8988T (cell line): ENCODE data around the gene EPHA2.

Source experiments
- DNase-seq: peaks from one replicate; pipeline ENCODE4 v3.0.0; 2011

Gene EPHA2

DNA sequence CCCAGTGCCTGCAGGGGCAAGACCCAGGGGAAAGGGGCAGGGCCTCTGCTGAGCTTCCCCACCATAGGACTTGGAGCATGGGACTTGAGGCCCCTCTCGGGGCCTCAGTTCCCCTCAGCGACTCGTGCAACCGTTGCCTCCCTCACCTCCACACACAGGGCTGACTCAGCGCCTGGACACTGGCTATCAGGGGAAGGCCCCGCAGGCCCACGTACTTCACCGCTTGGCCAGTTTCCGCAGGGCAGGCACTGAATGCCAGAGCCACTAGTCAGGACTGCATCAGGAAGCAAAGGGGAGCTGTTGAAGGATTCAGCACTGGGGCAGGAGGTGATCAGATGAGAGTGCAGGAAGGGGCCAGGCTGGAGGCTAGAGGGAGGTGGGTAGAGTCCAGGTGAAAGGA is 66.9 kb downstream of the EPHA2 start:
- peak; percentile 41 for DNase-seq

DNA sequence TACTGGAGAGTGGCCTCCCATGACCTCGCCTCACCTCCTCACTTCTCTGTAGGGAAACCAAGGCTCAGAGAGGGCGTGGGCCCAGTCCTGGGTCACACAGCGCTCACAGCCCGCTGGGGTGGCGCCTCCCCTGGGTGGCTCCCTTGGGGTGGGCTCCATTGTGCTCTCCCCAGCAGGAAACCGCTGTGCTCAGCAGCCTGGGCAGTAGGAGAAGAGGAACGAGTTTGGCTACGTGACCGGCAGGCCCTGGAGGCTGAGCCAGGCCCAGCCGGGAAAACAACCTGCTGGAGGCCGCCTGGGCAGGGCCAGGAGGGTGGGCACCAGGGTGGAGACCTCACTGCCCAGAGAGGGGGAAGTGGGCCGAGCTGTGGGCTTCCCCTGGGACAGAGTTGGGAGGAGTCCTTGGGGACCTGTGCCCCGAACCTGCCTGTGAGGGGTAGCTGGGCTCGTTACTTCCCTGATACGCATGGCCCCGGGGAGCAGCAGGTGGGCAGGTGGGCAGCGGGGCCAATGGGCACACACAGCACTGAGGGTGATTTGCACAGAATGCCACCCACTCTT is 67.4 kb downstream of the EPHA2 start:
- peak; percentile 8 for DNase-seq

DNA sequence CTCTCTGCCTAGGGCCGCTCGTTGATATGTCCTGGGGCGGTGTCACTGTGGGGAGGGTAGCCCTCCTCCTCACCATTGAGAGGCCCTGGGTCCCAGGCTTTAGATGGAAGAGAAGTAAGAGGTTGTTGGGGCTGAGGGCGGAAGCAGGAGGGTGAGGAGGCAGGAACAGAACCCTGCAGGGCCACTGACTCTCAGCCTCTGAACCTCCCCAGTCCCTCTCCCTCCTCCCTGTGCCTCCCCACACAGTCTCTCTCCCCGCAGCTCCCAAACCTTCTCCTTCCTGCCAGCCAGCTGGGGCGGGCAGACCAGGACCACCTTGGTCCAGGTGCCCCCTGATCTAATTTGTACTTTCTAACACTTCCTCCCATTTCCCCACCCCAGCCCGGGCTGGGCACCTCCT is 68.1 kb downstream of the EPHA2 start:
- peak; percentile 15 for DNase-seq

DNA sequence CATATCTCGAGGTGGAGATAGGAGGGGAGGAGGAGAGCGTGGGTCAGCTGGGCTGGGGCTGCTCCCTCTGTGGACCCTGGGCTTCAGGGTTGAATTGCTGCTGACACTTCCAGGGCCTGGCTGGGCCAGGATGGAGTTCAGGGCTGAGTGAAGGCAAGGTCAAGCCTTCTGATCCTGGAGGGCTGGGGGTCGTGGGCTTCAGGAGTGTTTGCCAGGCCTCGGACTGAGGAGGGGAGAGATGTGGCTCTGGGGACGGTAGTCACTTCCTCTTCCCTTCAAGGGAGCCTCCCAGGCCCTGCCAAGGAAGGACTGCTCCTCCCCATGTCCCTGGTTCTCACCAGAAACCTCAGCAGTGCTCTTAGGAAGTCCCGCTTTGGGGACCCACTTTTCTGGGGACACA is 70.3 kb downstream of the EPHA2 start:
- DNase-seq = peak; percentile 7

DNA sequence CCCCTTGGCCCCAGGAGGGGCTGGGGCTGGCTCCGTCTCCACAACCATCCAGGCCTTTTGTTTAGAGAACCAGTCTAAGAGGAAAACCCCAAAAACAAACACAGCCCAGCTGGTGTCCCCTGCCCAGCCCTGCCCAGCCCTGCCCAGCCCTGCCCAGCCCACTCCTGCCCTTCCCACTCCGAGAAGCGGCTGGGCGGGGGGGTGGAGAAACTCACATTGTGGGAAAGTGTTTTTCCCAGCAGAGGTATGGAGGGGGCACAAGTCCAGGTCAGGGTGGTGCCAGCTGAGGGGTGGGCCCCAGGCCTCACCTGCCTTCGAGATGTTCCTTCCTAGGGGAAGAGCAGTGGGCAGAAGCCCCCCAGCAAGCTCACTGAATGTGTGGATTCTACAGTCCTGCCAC is 72.4 kb downstream of the EPHA2 start:
- DNase-seq = no peak

DNA sequence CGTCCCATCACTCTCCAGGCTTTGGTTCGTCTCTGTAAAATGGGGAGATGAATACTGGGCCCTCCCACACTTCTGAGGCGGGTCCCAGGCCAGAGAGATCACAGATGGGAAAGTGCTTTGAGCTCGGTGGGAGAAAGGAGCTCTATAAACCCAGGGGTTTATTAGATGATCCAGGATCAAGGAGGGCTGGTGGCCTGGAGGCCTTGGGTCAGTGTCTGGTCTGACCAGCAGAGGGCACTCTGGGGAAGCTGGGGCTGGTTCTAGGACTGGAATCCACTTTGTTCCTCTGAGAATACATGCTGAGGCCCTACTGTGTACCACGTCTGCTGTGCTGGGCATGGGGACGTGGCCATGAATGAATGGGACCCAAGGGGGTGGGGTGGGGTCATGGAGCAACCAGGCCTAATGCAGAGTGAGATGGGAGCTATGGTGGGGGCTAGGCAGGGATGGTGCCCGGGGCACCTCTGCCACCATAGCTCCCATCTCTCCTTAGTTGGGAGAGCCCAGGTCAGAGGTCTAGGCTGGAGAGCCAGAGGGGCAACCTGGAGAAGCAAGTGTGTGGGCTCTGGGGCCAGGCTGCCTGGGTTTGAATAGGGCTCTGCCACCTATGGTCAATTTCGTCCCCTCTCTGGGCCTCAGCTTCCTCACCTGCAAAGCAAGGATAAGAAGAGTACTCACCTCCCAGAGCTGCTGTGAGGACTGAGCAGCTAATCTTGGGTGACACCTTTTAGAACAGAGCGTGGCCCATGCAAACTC is 73.4 kb downstream of the EPHA2 start:
- peak; percentile 61 for DNase-seq

DNA sequence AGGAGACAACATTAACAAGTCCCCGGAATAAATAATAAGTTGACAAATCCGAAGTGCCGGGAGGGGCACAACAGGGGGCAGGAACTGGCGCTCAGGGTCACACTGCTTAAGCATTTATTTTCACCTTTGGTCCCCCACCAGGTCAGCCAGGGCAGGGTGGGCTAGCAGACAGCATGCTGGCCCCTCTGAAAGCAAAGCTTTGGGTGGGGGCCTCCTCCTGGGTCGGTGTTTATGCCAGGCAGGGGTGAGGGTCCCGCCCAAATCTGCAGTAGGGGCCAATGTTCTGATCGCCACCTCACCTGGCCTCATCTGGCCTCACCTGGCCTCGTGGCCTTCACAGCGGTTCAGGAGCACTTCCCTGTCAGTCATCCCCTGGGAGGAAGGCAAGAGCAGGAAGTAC is 74.2 kb downstream of the EPHA2 start:
- DNase-seq = no peak

DNA sequence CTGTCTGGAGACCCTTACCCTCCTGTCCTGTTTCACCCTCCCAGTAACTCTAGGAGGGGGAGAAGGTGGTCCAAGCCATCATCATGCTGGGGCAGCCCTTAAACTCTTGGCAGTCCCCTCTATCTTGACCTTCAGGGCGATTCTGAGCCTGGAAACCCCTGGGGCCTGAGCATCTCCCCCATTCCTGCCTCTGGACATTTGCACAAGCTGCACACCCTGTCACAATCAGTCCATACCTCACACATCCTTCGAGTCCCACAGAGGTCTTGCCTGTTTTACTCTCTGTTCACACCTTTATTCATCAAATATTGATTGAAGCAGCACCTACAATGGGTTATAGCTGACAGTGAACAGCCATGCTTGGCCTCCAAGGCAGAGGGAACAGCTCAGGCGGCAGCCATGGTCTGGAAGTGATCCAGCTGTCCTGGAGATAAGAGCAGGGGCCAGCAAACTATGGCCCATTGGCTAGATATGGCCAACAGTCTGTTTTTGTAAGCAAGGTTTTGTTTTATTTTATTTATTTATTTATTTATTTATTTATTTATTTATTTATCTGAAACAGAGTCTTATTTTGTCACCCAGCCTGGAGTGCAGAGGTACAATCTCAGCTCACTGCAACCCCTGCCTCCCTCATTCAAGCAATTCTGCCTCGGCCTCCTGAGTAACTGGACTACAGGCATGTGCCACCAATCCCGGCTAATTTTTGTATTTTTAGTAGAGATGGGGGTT is 75.3 kb downstream of the EPHA2 start:
- no peak for DNase-seq

DNA sequence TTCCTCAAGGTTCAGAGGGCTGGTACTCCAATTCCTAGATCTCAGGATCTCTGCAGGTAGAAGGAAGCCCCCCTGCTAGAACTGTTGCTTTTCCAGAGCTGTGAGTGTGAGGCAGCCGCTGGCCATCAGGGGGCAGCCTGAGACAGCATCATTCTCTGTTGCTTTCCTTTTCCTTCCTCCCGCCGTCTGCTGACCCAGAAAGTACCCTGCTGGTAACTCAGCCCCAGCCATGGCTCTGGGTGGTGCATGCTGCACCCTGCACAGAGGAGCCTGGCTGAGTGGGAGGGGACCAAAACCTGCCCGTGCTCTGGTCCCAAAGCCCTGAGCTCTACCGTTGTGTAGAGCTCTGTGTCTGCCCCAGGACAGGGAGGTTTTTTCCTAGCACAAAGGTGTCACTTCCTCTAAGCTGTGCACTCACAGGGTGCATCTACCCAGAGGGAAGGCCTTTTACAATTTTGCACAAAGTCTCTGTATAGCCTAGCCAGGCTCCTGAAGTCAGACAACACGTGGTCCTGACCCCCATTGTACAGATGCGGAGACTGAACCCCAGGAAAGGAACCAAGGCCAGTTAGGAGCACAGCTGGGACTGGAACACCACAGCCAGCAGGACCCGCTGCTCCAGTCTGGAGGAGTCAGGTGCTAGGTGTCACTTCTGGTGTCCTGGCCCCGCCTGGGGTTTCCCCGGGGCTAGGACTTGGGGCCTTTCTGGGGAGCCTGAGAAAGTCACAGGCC is 76.8 kb downstream of the EPHA2 start:
- DNase-seq = peak; percentile 53

DNA sequence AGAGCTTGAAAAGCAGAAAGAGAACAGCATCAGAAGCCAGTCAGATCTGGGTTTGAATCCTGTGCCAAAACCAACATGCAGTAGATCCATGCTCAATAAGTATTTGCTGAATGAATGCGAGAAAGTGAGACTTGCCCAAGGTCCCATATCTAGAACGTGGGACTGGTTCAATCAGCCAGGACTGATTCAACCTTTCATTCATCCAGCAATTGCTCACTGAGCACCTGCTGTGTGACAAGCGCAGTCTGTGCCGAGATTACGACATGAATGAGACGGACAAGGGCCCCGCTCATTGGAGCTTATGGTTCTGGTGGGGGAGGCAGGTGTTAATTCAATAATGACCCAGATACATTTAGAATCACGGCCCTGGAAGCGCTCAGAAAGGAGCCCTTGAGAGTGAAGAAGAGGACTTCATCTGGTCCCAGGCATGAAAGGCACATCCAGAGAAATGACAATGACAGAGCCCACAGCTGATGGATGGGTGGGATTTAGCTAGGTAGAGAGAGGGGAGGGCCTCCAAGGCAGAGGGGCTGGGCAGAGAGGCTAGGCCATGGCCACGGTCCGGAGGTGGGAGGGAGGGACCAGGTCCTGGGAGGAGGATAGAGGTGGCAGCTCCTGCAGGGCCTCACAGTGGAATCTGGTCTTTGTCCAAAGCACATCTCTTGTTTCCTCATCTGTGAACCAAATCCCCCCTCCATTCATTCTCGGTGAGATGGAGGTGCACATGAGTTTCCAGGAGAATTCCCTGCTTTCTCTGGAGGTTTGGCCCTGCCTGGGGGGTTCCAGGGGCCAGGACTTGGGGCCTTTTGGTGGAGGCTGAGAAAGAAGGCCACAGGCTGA is 78.2 kb downstream of the EPHA2 start:
- DNase-seq = no peak

DNA sequence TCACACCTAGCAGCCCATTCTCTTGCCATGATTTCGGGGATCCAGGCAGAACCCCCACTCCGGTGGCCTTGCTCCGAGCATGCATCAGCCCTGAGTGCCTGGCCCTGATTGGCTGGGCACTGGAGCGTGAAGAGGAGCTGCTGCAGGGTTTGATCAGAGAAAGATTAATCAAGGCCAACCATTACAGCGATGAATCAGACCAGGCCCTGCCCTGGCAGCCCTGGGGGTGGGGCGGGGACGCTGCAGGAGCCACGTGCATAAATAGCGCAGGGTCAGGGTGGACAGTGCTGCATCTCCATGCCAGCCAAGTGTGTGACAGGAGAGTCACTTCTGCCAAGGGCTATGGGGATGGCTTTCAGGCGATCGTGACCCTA is 79.0 kb downstream of the EPHA2 start:
- no peak for DNase-seq

DNA sequence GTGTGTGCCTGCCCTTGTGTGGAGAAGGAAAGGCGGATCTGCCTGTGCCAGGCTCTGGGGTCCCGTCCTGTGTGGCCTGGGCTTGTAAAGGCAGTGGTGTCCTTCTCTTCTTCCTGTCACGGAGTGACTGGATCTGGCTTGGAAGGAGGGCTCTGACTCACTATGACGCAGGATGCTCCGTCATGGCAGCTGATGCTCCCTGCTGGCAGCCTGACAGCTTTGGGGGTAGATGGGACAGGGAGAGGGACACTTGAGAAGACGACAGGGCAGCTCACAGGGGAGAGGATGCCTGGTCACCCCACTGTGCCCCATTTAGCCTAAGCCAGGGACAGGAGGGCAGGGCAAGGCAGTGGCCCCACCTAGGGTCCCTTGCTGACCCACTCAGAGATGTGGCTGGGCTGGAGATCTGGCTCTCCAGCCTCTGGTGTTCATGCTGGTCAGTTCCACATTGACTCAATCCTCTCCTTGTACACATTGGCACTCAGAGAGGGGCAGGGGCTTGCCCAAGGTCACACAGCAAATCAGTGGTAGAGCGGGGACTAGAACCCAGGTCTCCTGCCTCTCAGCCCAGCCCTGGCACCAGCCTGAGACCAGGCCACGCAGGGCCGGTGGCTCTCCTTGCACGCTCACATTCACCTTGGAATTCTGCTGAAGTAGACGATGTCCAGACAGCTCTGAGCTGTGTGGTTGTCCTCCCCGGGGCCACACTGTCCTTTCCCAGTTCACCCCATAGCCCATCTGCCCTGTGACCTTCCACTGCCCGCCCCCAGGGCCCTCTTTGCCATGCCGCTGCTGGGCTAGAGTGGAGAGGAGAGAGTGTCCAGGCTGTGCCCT is 79.6 kb downstream of the EPHA2 start:
- peak; percentile 59 for DNase-seq

DNA sequence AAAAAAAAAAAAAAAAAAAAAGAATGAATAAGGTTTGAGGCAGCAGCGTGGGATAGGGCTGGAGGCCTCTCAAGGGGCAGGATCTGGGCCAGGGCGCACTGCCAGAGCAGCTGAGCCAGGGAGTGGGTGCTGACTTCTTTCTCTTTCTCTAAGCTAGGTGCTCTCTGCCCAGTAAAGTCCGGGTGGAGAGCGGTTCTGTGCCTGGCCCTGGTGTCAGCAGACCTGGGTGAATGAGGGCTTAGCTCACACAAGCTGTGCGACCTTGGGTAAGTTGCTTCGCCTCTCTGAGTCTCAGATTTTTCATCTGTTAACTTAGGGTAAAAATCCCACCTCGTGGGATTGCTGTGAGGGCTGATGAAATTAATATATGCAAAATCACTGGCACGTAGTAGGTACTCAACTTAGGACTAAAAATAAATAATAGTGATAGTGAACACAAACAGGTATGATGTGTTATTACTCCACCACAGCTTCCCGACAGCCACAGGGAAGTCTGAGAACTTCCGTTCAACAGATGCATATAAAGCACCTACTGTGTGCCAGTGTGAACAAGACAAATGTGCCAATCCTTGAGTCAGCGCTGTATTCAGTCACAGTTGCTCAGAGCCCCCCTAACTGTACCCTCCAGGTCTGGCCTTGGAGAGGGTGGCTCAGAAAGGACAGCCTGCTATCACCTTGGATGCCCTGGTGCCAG is 80.4 kb downstream of the EPHA2 start:
- DNase-seq = no peak
